ENCODE results near the gene PORCN. TPM values are rescaled to one million over a fixed set of nuclear protein-coding genes. Genes with fewer than 3 reads are reported as not detected.
A peak's percentile ranks its signal among the peaks of the same experiment; 100 is the strongest.
"Not testable (repeated sequence)": the region's sequence is repeated elsewhere in the genome, so short reads cannot be mapped to it uniquely, and the experiment has no call there.

The PORCN gene
- total RNA-seq, 1 donor from 2014 or later: 8.9 TPM

DNA sequence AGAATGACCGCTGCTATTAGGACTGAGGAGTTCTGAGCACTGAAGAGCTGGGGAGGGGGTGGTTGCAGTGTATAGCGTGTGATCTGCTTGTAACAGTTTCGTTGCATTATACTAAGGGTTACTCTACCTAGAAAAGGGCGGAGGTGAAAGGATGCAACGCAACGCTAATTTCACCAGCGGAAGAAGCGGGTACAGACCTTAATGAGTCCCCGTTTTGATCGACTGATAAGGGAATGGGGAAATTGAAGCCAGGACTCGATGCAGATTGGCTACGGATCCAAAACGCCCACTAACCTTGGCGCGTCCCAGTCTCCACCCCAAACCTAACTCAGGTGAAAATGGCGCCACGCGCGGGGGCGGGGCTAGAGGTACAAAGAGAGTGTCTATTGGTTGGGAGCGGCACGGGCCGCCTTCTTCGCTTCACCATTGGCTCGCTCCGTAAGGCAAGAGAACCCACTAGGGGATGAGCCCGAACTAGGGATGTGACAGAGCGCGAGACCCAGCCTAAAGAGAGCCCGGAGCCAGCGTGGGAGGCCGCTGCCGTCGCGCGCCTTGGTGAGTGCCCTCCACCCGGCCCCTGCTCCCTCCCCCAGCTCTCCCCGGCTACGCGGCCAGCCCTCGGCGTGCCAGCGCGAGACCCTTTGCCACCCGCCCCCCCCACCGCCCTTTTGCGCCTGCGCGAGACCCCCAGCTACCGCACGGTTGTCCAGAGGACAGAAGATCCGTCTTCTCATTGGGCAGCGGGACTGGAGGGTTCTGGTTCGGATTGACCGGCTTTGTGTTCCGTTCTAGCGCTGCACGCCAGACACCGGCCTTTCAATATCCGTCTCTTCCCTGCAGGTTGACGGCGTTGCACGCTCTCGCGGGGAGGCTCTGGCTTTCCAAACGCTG lies 12.8 kb downstream of the PORCN start, which contains the start of gene EBP:
Gene EBP, plus strand, starts transcription at position 456 of the 891 bp plus-strand sequence. CDS start 1,964 bp downstream, outside the sequence.
- TF ChIP-seq, protein P1, sequence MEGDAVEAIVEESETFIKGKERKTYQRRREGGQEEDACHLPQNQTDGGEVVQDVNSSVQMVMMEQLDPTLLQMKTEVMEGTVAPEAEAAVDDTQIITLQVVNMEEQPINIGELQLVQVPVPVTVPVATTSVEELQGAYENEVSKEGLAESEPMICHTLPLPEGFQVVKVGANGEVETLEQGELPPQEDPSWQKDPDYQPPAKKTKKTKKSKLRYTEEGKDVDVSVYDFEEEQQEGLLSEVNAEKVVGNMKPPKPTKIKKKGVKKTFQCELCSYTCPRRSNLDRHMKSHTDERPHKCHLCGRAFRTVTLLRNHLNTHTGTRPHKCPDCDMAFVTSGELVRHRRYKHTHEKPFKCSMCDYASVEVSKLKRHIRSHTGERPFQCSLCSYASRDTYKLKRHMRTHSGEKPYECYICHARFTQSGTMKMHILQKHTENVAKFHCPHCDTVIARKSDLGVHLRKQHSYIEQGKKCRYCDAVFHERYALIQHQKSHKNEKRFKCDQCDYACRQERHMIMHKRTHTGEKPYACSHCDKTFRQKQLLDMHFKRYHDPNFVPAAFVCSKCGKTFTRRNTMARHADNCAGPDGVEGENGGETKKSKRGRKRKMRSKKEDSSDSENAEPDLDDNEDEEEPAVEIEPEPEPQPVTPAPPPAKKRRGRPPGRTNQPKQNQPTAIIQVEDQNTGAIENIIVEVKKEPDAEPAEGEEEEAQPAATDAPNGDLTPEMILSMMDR (IDR thresholded peaks at IDR 0.05): no peak
- ATAC-seq: peak; percentile 100
- peak within 1 kb of the TSS; percentile 56 for H3K4me3 ChIP-seq
- no peaks in the 10 kb centered on the region for H3K36me3 ChIP-seq
- no peaks in the 10 kb centered on the region for H3K4me1 ChIP-seq
- no peaks in the 10 kb centered on the region for H3K9me3 ChIP-seq
- peak; percentile 96 for DNase-seq
- H3K27ac ChIP-seq: peak within 1 kb of the TSS; percentile 70
- intact Hi-C loops (cut with DNase I): no loop called here
- no peaks in the 10 kb centered on the region for H3K27me3 ChIP-seq

DNA sequence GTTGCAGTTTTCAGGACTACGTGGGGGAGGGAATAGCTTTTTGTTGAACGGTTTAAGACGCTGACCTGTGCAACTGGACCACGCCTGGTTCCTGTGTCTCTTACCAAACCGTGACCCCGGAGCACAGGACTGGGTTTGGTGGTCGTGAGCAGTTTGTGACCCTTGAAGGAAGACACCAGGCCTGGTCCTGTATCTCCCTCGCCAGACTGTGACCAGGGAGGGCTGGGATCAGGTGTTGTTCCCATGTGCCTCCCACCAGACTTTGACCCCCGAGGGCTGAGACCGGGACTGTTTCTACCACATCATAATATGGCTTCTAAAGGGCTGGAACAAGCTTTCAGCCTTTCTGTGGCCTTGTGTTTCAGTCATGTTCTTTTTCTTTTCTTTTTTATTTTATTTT lies 13.5 kb downstream of the PORCN start:
- ATAC-seq: no peak

DNA sequence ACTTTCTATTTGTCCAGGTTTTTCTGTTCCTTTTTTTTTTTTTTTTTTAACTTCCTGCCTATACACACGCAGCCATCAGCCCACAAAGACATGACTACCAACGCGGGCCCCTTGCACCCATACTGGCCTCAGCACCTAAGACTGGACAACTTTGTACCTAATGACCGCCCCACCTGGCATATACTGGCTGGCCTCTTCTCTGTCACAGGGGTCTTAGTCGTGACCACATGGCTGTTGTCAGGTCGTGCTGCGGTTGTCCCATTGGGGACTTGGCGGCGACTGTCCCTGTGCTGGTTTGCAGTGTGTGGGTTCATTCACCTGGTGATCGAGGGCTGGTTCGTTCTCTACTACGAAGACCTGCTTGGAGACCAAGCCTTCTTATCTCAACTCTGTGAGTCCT lies 14.9 kb downstream of the PORCN start:
- intact Hi-C loops (cut with DNase I): no loop called here
- Histone ChIP-seq H3K4me3 (no peak overlapping the region), H3K27ac (no peak overlapping the region), H3K27me3 (no peaks in the 10 kb centered on the region), H3K4me1 (no peaks in the 10 kb centered on the region), H3K36me3 (no peaks in the 10 kb centered on the region), H3K9me3 (no peaks in the 10 kb centered on the region)
- TF ChIP-seq, protein P1 (IDR thresholded peaks at IDR 0.05): no peak
- ATAC-seq (no peak), DNase-seq (no peak)

More for the DNA sequence above, 13.5 kb downstream of the PORCN start:
- Histone ChIP-seq H3K4me1 (no peaks in the 10 kb centered on the region), H3K4me3 (peak overlapping the region; percentile 56), H3K27me3 (no peaks in the 10 kb centered on the region), H3K9me3 (no peaks in the 10 kb centered on the region), H3K36me3 (no peaks in the 10 kb centered on the region), H3K27ac (peak overlapping the region; percentile 70)
- DNase-seq: no peak
- TF ChIP-seq, protein P1 (IDR thresholded peaks at IDR 0.05): no peak
- intact Hi-C loops (cut with DNase I): no loop called here

- intact Hi-C loops (cut with DNase I); H3K4me1 ChIP-seq; ATAC-seq; DNase-seq; H3K36me3 ChIP-seq; H3K27me3 ChIP-seq; H3K4me3 ChIP-seq; H3K27ac ChIP-seq; H3K9me3 ChIP-seq: not testable (repeated sequence)
Measured at GRCh38 chrX:48525853-48526252, 17.1 kb downstream of the PORCN start.

DNA sequence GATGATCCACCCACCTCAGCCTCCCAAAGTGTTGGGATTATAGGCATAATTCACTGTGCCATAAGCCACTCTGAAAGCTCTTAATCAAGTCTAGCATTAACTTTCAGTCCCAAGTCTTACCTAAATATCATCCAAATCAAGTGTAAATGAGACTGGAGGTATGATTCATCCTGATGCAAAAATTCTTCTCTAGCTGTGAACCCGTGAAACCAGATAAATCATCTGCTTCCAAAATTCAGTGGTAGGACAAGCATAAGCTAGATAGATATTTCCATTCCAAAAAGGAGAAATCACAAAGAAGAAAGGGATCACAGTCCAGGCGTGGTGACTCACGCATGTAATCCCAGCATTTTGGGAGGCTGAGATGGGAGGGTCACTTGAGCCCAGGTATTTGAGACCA lies 21.9 kb downstream of the PORCN start:
- DNase-seq (no peak), ATAC-seq (no peak)
- intact Hi-C loops (cut with DNase I): no loop called here
- Histone ChIP-seq H3K4me3 (no peak overlapping the region), H3K27me3 (no peaks in the 10 kb centered on the region), H3K27ac (no peak overlapping the region), H3K4me1 (no peaks in the 10 kb centered on the region), H3K36me3 (no peaks in the 10 kb centered on the region), H3K9me3 (no peaks in the 10 kb centered on the region)
- TF ChIP-seq, protein P1 (IDR thresholded peaks at IDR 0.05): no peak

GRCh38 chrX:48531358-48531959 lies 22.7 kb downstream of the PORCN start:
- H3K27ac ChIP-seq: peak overlapping the region; percentile 30
- intact Hi-C loops (cut with DNase I): no loop called here
- no peak for DNase-seq

More at GRCh38 chrX:48531358-48531959, 22.7 kb downstream of the PORCN start:
- H3K36me3 ChIP-seq: no peaks in the 10 kb centered on the region
- H3K9me3 ChIP-seq: no peaks in the 10 kb centered on the region
- H3K4me3 ChIP-seq: no peak overlapping the region
- H3K4me1 ChIP-seq: no peaks in the 10 kb centered on the region
- H3K27me3 ChIP-seq: no peaks in the 10 kb centered on the region
- TF ChIP-seq, protein P1 (IDR thresholded peaks at IDR 0.05): no peak
- peak; percentile 59 for ATAC-seq
